HG03135 (cell line): ENCODE measurements around the gene C11orf91.
"Not testable (repeated sequence)": the region's sequence is repeated elsewhere in the genome, so short reads cannot be mapped to it uniquely, and the experiment has no call there.

Experiments
- ATAC-seq: cut with Tn5 transposase; IDR thresholded peaks from one replicate; pipeline ENCODE4 v1.9.1; 2021; ENCODE audit warnings: mild to moderate bottlenecking, moderate library complexity; ENCODE audit not compliant: unreplicated experiment

The C11orf91 gene

DNA sequence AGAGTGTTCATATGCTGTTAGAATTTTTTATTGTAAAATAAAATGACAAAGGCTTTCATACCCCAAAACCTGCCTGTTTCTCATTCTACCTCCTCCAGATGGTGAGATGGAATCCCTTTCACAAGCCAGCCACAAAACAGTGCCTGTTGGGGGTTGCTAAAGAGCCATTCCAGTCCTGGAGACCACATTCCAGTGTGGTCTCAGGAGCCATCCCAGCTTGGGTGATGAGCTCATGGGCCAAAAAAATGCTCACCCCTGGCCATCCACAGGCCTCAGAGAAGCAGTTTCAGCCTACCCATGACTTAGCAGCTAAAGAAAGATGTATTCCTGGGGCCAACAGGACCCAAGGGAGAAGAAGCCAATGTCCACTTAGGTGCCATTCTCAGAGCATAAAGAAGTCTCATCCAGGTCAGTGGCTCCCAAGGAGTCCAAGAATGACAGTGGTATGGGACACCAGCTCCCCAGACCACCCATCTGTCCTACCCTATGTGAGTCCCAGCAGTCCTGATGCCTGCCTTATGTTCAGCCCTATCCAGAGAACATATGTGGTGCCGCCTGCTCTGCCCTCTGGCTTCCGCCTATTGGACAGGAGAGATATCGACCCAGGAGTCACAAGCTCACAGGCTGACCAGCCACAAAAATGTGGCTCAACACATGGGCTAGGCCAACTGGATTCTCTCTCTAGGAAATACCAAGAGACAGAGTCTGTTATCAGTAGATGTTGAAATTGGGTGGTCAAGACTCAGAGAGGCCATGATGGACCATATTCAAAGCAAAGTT lies 26.4 kb downstream of the C11orf91 start:
- ATAC-seq = no peak

DNA sequence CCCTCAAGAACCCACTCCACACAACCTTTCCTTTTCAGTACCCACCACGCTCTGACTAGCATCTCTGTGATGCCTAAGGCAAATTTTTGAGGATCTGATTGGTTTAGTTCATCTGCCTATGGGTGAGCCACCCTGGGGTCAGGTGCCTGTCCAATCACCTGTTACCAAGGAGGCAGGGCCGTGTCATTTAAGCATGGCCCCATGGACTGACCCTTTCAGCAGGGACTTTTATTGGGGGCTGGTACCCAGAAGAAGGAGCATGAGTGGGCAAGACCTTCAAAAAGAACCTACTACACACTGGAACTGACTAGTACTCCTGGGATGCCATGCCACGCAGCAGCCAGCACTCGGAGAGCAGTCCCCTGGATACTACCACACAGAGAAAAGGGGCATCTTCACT lies 28.4 kb downstream of the C11orf91 start:
- ATAC-seq = no peak

DNA sequence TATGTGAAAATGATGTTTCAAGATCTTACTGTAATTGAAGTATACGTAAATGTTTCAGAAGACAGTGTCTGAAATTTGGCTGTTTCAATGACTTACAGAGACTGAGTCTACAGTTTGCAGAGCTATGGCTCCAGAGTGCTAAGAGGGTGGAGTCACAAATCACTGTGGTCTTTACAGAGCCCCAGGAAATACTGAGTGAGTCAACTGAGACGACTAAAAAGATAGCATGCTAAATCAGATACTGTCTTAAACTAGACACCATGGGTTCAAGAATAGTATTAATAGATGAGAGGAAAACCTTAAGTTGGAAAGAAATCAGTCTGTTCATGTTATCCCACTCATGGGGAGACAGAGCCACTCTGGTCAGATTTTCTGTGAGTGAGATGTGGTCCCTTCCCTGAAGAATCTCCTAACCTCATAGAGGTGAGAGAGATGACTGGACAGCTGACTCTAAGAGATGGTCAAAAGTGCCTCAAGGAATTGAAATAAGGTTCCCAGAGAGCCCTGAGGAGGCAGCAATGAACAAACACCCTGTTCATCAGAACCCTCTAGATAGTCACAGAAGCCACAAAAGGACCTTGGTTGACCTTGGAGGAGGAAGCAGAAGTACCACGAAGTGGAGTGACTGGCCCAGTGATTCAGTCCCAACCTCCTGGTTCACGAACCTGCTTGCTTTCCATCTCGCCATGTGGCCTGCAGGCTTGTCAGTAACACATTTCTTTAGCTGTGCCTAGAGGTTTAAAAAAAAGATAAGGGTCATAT lies 30.2 kb downstream of the C11orf91 start:
- no peak for ATAC-seq

DNA sequence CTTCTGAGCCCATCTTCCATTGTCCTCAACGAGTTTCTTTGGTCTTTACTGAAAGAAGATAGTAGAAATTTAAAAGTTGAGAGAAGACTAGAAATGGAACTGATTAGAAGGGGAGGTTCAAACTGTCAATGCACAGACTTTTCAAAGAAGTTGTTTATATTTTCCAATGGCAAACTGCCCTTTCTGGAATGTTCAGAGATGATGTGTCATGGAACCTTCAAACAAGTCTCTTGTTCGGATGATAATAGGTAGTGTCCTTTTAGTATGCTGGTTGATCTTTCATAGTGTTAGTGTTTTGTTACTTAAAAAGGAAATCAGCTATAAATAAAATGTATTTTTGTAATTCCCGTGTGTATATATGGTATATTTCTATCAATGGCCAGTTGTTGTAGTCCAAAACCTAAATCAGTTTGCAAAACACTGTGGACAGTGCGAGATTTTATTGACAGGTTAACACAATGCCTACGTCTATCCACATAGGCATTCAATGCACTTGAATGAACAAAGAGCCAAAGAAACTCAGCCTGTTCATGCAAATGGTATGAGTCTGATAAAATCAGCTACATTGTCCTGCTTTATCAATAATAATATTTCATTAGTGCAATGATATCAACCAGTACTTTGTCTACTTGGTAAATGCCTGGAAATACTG lies 30.9 kb downstream of the C11orf91 start:
- no peak for ATAC-seq

DNA sequence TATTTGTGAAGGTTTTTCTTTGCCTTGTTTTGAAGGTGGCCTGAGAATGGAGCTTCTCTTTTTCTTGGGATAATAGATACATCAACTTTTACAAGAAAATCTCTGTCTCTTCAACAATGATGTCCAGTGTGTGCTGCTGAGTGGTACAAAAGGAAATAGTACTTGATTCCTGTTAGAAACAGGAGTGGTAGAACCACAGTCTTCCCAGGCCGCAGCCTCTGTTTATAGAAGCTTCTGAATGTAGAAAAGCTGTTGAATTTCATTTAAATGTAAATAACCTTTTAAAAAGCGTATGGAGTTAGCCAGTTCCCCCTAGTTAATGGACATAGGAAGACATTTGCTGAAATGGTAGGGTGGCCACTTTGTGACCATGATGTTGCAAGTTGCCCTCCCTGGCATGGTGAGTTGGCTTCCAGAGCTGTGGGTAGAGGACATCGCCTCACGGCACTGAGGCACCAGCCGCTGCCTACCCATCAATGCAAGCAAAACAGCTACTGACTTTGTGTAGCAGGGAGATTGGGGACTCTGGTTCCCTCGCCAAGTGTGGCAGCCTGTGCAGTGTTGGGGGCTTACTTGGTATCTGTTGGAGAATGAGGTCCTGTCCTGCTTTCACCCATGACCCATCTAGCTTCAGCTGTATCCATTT lies 31.6 kb downstream of the C11orf91 start:
- no peak for ATAC-seq

DNA sequence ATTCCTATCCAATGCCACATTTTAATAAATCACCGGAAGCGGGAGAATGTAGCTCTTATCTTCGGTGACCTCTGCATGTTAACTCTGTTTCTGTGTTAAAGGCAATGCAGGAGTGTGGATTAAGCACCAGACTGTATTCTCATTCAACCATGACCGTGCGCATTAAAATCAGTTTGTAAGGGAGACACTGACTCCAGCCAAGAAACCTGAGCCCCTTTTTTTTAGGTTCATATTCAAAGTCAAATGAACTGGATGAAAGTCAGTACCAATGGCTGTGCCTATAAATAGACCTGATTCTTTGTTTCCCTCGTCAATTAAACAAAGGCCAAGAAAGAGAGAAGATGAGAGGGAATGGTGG lies 32.2 kb downstream of the C11orf91 start:
- ATAC-seq = no peak

DNA sequence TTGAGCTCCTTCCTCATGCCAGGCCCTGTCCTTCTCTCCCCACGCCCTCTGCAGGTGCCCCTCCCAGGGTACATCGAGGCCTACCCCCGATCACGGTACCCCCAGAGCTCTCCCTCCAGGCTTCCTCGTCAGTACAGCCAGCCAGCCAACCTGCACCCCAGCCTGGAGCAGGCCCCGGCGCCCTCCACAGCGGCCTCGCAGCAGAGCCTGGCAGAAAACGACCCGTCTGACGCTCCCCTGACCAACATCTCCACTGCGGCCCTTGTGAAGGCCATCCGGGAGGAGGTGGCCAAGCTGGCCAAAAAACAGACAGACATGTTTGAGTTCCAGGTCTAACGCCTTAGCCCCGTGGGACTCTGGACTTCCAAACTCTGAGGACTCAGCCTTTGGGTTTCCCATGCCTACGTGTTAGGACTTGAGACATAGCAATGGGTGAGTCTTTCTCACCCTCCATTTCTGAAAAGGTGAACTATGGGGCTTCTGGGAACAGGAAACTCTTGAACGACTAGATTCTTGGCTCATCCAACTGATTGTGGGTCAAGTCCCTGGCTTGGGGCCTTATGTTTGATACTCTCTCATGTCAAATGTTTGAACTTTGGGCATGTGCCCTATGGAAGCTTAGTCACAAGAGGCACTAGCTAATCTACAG lies 32.7 kb downstream of the C11orf91 start:
- ATAC-seq = no peak

- no peak for ATAC-seq
Observed at GRCh38 chr11:33665350-33666106, 35.1 kb downstream of the C11orf91 start.

- no peak for ATAC-seq
Observed at GRCh38 chr11:33664827-33665226, 35.8 kb downstream of the C11orf91 start.

GRCh38 chr11:33664166-33664565 lies 36.5 kb downstream of the C11orf91 start:
- no peak for ATAC-seq

DNA sequence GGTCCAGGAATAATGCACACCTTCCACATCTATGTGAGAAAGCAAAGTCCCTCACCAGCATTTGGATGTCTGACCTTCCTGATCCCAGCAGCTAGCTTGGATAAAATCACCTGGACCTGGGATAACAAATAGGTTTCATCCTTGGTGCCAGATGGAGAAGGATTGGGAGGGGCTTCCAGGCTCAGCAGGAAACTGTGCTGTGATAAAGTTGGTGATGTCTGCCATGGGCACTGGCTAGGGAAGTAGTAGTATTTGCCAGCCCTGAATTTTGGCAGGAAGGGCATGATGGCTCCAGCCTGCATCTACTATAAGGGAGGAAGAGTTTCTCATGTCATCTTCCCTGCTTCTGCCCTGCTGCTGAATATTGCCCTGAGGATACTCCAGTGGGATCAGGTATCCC lies 37.5 kb downstream of the C11orf91 start:
- ATAC-seq = no peak

DNA sequence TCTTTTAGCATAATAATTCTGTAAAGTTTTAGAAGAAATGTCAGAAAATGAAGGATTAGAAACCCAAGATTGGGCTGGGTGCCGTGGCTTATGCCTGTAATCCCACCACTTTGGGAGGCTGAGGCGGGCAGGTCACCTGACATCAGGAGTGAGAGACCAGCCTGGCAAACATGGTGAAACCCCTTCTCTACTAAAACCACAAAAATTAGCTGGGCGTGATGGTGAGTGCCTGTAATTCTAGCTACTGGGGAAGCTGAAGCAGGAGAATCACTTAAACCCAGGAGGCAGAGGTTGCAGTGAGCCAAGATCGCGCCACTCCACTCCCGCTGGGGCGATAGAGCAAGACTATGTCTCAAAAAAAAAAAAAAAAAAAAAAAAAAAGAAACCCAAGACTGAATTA lies 39.1 kb downstream of the C11orf91 start:
- ATAC-seq = not testable (repeated sequence)

DNA sequence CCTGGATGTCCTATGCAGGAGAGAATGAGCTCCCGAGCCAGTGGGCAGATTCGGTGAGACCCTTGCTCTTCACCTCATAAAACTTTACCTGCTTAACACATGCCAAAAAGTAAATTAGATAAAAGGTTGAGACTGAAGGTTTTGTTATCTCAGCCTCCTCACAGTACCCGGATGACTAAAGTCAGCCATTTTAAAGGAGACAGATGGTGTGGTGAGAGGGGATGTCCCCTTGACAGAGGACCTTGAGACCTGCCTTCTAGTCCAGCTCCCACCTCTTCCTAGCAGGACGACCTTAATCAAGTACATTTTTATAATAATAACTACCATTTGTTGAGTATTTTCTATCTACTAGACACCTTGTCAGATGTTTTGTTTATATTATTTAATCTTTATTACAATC lies 39.7 kb downstream of the C11orf91 start:
- ATAC-seq = no peak

DNA sequence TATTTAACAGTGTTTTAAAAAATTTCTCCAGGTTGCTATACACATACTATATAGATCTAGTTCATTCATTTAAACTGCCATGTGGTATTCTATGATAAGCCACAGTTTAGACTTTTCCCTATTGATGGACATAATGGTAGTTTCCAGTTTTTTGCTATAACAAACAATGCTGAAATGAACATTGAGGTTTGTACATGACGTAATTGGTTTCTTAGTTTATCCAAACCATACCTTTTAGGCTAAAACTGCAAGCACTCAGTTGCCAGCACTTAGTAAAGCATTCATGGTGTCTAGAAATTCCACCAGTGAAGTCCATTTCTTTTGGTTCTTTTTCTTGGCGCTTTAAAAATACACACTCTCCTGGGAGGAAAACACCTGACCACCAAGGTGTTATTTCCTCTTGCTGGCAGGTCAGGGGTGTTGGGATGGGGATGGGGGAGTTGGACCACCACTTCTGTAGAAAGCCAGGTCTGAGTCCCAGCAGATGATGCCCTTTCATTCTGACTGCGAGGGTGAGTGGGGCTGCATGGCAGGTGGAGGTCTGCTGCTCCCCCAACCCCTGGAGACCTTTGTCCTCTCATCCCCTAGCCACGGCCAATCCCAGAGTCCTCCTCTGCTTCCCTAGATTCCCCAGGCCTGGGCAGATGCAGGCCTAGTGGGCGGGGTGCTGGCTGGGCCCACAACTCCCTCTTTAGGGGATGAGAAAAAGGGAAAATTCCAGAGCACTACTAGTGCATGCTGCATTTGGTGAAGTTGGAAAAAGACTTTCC lies 41.1 kb downstream of the C11orf91 start:
- ATAC-seq = no peak

DNA sequence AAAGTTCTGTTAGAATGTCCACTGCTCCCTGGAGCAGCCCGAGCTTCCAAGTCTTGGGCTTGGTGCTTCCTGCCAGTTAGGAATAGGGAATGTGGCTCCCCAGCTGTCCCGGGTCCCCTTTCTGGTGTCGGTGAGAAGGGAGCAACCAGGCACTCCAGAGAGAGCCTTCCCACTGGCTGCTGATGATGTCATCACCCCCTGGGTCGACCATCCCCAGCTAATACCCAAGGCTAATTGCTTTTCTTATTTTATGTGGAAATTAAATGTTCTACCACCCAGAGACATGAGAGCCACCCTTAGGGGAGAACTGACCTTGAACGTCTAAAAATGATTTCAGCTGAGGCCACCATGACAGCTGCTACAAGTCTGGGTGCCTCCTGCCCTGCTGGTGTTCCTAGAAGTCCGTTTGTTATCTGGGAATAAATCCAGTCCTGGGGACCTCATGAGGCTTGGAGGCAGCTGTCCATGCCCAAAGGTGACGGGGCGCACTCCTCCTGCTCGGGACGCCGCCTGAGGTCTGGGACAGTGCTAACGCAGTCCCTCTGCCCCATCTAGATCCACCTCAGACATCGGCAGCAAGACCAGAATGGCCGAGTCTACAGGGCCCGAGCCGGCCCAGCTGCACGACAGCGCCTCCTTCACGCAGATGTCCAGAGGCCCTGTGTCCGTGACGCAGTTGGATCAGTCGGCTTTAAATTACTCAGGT lies 42.3 kb downstream of the C11orf91 start:
- ATAC-seq = no peak

DNA sequence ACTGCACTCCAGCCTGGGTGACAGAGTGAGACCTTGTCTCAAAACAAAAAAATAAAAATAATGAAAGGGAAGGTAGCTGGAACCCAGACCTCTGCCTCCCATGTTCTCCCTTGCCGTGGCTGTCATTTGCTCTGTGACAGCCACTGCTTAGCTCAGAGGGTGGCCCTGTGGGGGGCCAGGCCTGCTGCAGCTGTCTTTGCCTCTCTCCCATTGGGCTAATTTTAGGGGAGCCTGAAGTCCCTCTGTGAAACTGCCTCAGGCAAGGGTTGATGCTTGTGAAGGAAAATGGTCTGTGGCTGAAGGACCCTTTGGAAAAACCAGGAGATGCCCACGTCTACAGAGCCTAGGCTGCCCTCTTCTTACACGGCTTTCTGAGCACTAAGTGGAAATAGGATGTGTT lies 42.9 kb downstream of the C11orf91 start:
- no peak for ATAC-seq

GRCh38 chr11:33656768-33657167 lies 43.9 kb downstream of the C11orf91 start:
- ATAC-seq = no peak

DNA sequence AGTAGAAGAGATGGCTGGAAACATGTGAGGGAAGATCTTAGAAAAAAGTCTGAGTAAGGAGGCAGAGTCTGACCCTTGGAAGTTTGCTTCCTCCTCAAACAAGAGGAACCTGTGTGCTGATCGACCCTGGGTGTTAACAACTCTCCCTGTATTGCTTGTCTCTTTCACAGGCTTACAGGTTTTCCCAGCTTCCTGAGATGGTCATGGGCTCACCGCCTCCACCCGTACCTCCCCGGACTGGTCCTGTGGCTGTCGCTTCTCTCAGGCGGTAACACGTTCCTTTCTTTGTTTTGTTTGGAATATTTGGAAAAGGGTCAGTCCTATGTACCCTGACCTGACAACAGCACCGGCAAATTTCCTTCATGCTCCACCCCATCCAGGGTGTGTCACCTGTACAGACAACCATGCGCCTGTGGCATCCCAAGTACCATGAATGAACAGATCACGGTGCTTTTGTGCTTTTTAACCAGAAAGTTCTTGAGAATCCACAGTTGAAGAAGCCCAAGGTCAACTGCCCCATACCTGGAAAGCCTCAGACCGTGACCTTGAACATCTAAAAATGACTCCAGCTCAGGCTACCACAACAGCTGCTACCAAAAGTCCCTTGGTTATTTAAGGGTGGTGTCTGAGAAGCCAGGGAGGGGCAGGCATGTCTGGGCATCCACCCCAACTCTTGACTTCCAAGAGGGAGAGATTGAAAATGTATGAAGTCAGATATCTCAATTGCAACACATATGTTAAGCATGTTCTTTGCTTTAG lies 44.6 kb downstream of the C11orf91 start:
- ATAC-seq = no peak
